Measurements from ENCODE around the gene COLEC12.

DNA sequence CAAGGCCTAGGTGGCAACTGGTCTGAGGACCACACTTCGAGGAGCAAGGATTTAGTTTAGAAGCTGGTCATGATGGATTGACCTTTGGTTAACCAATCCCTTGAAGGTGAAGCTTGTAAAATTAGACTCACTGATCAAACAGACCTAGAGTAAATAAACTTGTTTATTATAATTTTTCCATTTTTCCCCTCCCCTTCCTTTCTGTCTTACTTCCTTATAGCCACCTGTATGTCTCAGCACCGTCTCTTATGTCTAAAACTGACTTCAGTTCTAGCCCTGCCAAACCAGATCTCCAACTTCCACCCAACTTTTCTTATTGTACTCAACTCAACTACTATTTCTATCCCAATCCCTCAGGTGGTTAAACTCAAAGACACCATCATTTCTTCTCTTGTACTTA is 139.8 kb downstream of the COLEC12 start:
- TF ChIP-seq, protein P1, sequence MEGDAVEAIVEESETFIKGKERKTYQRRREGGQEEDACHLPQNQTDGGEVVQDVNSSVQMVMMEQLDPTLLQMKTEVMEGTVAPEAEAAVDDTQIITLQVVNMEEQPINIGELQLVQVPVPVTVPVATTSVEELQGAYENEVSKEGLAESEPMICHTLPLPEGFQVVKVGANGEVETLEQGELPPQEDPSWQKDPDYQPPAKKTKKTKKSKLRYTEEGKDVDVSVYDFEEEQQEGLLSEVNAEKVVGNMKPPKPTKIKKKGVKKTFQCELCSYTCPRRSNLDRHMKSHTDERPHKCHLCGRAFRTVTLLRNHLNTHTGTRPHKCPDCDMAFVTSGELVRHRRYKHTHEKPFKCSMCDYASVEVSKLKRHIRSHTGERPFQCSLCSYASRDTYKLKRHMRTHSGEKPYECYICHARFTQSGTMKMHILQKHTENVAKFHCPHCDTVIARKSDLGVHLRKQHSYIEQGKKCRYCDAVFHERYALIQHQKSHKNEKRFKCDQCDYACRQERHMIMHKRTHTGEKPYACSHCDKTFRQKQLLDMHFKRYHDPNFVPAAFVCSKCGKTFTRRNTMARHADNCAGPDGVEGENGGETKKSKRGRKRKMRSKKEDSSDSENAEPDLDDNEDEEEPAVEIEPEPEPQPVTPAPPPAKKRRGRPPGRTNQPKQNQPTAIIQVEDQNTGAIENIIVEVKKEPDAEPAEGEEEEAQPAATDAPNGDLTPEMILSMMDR (IDR thresholded peaks at IDR 0.05; ENCODE audit: low read depth, low read length), result no peak
- no peak for TF ChIP-seq POLR2A (IDR thresholded peaks at IDR 0.05; ENCODE audit: extremely low read depth, insufficient read length)
- TF ChIP-seq, protein P2, sequence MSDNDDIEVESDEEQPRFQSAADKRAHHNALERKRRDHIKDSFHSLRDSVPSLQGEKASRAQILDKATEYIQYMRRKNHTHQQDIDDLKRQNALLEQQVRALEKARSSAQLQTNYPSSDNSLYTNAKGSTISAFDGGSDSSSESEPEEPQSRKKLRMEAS (IDR thresholded peaks at IDR 0.05; ENCODE audit: low read depth, low read length), result no peak
